ENCODE results near the gene HES5.

GRCh38 chr1:2522230-2522629 is 7.8 kb downstream of the HES5 start:
- no peak for TF ChIP-seq YY1 (IDR thresholded peaks at IDR 0.05; ENCODE audit: insufficient read depth, insufficient read length)
- no peak for TF ChIP-seq ZNF274 (IDR thresholded peaks at IDR 0.05; ENCODE audit: low read depth, low read length)
- TF ChIP-seq SUZ12 (IDR thresholded peaks at IDR 0.05; ENCODE audit: extremely low read depth, insufficient read depth, insufficient read length), result no peak

Data from NT2/D1 (cell line).